Medulla oblongata (tissue), 1 donor: Measurements from ENCODE around the gene AXDND1.
"Not testable (repeated sequence)": the region's sequence is repeated elsewhere in the genome, so short reads cannot be mapped to it uniquely, and the experiment has no call there.

Source experiments
- DNase-seq: peaks from one replicate; pipeline ENCODE4 v3.0.0-alpha.2; 2015; ENCODE audit errors: extremely low spot score

The AXDND1 gene, protein sequence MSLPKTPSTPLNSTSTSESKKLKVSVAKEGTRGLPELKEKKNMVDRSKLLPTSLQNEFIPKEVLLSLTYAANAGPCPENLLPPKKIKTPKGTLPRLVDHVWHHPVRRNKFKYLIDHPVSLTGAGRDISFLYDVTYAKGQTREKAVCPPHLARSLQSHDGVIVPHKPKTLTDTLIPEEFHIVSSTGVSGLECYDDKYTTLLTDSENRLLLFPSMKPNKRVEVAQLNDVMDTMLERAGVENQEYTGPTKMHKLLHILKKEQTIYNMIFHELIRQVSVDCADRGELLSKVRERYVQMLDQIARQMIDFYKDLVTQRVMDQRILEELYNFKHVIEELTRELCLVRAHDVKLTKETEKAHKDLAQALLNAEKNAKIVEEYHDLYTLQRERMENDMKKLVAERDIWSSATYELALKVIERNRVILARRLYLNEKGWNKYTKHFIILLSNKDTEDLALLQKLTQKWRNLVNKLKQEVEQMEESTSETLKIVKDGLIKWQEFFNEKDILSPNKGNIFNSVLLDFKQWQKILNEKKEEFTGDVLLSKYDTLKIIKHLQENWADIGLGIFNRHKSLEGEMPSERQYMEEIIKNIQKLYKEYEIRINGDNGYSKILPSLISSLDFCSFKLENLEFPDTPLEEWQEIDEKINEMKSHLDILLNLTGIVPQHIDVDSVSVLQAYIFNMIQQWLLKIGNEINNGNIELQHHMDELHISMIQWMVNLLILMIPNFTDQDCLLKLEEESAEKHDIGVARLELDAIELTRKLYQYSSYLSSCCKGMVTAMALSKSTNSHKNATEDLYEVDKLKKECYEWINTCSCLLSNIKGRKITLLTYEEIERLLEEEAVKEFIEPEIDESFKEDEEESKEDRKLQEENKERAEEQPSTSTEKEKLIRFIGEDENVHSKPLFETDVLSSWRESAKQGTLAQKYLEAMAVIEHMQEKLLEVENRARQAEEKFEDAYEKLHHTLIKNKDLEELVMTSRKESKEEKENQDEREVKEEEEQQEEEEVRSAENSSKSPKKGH

DNA sequence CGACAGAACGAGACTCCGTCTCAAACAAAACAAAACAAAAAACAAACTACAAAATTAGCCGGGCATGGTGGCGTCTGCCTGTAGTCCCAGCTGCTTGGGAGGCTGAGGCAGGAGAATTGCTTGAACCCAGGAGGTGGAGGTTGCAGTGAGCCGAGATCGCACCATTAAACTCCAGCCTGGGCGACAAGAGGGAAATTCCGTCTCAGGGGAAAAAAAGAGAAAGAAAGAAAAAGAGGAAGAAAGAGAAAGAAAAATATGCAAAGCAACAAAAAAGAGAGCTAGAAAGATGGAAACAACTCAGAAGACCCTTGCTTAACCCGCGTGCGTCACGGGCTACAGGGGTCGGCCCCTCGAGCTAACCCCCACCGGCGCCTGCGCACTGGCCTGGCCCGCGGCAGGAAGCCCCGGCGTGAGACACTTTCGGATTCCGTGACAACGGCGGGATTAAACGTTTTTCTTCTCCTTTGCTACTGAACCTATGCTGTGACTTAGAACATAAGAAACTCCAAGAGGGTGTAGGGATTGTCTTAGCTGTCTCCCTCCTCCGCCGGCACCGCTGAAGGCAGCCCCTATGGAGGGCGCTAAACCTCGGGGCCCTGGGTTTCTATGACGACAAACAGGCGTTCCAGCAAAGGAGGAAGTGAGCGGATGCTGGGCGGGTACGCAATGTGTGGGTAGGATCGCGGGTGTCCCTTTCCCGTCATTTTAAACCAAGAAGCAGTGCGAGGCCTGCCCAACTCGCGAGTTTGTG lies at the start of gene AXDND1:
AXDND1 (plus strand) TSS at position 630 of the 751 bp plus-strand sequence. CDS start 539 bp downstream, outside the sequence.
- peak; percentile 92 for DNase-seq

DNA sequence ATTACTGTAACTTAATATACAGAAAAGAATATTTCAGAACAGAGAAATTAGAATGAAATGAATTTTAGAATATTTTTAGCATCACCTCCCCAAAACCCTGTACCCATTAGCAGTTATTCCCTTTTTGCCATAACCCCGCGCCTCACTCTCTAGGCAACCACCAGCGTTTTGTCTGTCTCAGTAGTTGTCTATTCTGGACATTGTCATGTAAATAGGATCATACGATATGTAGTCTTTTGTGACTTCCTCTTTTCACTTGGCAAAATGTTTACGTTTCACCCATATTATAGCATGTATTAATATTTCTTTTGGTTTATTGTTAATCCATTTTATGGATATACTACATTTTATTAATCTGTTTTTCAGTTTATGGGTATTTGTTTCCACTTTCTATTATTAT lies 47.3 kb upstream of the AXDND1 start:
- no peak for DNase-seq

DNA sequence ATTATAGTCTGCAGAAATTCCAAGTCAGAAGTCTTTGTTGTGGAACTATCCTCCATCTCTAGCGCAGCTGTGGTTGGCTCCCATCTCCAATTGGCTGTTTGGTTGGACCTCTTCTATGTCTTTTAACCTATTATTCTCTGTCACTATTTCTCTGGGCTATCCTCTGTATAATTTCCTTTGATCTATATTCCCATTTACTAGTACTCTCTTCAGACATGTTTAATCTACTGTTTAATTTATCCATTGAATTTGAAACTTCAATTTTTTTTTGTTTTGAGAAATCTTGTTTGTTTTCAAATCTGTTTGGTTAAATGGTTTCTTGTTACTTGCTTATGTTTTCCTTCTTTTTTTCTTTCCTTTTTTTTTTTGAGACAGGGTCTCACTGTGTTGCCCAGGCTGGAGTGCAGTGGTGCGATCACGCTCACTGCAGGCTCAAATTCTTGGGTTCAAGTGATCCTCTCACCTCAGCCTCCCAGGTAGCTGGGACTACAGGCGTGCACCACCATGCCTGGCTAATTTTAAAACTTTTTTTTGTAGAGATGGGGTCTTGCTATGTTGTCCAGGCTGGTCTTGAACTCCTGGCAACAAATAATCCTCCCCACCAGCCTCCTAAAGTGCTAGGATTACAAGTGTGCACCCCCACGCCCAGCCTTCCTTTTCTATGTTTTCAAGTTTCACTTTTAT lies 44.1 kb upstream of the AXDND1 start:
- DNase-seq: no peak

DNA sequence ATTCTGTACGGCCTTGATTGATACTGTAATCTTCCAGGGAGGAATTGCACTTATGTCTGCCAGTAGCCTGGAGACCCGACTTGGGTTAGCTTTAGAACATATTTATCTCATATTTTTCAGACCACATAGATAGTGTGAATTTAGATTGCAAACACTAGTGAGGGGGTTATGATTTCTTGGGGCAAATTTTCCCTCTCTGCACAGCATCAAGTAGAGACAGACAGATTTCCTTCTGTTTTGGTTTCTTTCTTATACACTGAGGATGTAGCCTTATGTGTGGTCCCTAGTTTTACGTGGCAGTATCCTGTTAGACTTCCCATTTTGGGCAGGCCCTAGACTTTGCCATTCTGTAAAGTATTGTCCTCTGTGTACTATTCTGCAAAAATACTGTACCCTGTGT lies 43.2 kb upstream of the AXDND1 start:
- no peak for DNase-seq

DNA sequence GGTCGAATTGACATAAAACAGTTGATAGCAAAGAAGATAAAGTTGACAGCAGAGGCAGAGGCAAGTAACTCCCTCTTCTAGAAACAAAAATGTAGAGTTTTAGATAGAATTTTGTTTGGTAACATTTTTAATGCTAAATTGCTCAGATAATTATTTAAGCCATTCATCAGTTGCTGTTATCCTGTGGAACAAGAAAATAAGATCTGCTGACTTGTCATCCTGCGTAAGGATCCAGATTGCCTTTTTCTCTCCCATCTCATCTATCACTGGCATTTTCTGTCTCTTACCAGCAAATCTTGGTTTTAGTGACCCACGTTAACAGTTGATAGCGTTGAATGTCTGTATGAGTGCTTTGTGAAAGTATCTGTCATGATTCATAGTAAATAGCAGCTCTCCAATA lies 42.3 kb upstream of the AXDND1 start:
- no peak for DNase-seq

DNA sequence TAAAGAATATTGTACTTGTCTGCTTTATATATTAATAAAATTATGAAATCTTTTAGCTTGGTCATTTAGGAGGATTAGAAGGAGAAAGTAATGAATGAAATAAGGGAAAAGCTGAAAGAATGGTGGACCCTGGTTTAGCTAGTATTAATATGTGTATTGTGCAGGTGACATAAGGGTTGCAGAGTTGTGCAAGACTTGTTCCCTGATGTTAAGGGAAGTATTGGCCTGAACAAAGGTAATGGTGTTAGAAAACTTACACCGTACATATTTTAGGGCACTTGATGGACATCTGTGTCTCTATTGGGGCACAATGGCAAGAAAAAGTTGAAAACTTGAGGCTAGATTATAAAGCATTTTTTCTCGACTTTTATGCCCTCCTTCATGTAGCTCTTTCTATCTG lies 39.9 kb upstream of the AXDND1 start:
- DNase-seq: no peak

DNA sequence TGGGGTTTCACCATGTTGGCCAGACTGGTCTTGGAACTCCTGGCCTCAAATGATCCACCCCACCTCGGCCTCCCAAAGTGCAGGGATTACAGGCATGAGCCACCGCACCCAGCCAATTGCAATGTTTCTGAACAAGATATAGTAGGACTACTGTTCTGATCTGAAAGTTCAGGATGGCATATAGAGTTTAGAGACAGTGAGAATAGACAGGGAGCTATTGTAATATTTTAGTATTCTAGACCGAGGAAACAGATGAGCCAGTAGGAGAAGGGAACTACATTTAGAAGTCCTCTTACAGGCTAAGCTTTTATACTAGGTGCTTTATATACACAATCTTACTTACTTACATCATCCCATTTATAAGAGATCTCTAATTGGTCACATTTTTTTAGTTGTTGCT lies 39.0 kb upstream of the AXDND1 start:
- no peak for DNase-seq

DNA sequence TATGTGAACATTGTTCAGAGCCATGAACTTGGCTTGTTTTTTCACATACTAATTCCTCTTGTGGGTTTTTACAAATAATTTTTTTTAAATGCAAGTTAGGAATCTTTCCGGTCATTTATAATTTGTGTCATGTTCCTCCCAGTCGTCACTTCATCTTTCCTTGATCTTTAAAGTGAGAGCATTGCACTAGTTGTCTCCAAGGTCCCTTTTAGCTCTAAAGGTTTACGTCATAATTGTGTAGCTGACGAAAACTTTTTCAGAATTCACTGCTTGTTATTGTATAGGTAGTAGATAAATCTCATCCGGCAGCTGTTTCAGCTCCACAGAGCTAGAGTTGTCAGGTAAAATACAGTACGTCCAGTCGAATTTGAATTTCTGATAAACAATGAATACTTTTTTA lies 38.6 kb upstream of the AXDND1 start:
- no peak for DNase-seq

DNA sequence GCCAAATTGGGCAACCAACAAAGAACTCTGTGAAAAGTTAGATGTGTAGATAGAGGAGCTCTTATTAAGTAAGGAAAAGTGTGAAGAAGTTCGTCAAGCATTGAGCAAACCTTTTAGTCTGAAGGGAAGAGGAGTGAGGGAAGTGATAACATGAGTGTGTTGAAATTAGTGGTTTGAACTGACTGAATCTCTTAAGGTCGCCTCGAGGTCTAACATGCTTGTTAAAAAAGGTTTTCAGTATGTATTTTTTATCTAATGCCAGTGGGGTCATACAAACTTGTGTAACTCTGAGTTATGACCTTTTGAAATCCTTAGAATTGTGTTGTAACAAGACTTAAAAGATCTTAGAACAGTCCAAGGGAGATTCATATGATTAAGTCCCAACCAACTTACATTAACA lies 38.1 kb upstream of the AXDND1 start:
- peak; percentile 57 for DNase-seq

DNA sequence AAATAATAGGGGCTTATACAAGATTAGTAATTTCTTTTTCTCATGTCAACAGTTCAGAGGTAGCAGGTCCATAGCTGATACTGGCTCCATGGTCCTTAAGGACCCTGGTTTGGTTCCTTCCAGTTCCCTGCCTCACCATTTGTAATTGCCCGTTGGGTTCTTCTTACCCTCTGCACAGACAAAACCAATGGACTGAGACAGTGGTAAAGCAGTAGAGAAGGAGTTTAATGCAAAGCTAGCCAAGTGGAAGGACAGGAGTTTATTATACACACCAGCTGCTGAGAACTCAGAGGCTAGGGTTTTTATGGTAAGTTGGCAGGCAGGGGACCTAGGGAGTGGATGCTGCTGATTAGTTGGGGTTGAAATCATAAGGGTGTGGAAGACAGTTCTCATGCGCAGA lies 35.9 kb upstream of the AXDND1 start:
- DNase-seq: no peak

DNA sequence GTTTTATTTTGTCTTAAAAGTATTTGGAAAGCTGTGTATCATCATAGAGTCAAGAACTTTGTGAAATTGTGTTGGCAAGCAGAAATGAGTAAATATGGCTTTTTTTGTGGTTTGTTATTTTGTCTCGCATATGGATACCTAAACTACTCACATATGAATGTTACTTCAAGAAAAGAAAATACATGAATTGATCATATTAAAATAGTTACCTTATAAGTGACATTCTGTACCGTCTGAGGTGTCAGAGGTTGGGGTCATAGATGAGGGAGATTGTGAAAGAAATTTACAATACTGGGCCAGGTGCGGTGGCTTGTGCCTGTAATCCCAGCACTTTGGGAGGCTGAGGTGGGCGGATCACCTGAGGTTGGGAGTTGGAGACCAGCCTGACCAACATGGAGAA lies 31.3 kb upstream of the AXDND1 start:
- DNase-seq: no peak

DNA sequence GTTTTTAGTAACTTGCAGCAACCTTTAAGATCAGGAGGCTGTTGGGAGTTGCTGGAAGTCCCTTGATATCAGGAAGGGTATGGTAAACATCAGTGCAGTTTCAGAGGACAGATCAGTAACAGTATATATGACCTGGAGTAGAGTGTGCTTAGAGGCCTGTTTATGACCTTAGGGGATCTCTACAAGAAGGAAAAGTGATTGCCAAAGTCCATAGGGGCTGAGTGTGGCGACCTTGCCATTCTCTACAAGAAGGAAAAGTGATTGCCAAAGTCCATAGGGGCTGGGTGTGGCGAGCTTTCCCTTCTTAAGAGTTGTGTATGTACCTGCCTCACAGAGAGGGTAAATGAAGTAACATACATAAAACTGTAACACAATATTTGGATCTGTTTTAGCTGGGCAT lies 28.5 kb upstream of the AXDND1 start:
- no peak for DNase-seq

DNA sequence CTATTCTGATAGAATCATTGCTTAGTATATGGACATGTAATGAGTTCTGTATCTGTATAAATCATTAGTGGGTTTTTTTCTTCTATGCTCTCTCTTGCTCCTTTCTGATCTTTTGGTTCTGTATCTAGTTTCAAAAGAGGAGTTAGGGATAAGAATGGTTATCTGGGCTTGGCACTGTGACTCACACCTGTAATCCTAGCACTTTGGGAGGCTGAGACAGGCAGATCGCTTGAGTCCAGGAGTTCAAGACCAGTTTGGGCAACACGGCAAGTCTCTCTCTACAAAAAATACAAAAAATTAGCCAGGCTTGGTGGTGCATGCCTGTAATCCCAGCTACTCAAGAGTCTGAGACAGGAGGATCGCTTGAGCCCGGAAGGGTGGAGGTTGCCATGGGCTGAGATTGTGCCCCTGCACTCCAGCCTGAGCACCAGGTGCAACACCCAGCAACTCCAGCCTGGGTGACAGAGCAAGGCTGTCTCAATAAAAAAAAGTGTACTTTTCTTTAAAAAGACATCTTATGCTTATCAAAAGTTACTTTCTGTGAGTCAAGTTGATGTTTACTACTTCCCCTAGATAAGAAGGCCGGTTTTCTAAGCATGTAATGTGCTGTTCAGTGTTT lies 27.7 kb upstream of the AXDND1 start:
- no peak for DNase-seq

DNA sequence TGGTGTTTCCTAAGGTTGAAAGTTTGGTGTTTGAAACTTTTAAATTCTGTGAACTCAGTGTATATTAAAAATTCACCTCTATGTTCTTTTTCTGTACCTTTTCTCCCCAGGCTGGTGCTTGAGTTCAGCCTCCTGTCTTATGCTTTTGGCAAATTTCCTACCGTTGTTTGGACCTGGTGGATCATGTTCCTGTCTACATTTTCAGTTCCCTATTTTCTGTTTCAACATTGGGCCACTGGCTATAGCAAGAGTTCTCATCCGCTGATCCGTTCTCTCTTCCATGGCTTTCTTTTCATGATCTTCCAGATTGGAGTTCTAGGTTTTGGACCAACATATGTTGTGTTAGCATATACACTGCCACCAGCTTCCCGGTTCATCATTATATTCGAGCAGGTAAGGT lies 24.9 kb upstream of the AXDND1 start:
- DNase-seq: peak; percentile 70

DNA sequence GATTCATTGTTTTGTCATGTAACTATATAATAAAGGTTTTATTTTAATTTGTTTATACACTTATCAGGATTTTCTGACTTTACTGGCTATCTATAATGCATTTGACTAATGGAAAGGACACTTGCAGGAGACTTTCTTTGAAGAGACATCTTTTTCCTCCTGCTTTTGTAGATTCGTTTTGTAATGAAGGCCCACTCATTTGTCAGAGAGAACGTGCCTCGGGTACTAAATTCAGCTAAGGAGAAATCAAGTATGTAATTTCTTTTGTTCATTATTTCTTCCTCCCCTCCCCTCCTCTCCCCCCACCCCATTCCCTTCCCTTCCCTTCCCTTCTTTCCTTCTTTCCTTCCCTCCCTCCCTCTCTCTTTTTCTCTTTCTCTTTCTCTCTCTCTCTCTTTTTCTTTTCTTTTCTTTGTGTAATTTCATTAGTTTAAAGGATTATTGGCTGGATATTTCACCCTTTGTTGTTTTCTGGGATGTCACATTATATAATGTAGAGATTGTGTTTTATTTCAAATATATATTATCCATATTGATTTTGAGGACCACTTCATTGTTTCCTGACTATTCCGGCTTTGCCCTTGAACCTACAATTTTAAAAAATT lies 23.7 kb upstream of the AXDND1 start:
- DNase-seq: no peak

DNA sequence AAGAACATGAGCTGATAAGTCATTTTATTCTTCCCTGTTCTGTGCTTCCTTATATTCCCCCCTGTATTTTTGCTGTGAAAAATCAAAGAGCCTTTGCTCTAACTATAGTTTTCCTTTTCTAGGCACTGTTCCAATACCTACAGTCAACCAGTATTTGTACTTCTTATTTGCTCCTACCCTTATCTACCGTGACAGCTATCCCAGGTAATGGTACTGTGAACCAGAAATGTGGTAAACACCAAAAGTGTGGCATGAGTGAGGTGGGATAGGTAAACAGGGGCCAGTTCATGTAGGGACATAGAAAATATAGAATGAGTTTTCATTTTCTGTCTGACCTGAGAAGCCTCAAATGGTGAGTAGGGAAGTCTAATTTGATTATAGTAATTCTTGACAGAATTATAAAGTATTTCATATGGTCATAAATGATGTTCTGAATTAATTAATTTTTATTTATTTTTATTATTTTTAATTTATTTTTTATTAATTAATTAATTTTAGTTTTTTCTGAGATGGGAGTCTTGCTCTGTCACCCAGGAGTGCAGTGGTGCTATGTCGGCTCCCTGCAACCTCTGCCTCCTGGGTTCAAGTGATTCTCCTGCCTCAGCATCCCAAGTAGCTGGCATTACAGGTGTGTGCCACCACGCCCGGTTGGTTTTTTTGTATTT lies 22.9 kb upstream of the AXDND1 start:
- DNase-seq: no peak

DNA sequence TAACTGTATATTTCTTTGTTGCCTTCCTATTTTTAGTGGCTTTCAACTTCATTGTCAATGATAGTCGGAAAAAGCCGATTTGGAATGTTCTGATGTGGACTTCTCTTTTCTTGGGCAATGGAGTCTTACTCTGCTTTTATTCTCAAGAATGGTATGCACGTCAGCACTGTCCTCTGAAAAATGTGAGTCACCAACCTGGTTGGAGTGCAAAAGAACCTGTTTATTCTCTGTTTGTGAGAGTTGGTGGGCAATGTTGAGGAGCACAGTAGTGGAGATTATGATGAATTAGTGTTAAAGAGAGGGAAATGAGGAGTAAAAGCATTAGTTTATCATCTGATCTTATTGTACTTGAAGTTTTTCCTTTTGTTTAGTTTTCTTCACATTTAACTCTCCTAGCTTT lies 14.5 kb upstream of the AXDND1 start:
- DNase-seq: no peak

DNA sequence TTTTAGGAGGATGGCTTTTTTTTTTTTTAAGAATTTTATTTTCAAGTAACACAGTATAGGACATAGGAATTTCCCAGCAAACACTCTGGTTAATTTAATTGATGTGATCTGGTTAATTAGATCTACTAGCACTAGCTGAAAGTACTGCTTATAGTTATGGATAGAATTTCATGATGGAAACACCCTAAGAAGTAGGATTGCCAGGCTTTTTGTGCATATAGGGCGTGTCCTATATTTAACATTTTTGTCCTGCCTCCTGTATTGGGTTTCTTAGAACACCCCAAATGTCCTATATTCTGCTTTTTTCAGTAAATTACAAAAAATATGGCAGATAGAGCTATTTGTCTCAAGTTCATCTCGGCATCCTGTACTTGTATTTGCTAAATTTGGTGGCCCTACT lies 13.5 kb upstream of the AXDND1 start:
- no peak for DNase-seq

DNA sequence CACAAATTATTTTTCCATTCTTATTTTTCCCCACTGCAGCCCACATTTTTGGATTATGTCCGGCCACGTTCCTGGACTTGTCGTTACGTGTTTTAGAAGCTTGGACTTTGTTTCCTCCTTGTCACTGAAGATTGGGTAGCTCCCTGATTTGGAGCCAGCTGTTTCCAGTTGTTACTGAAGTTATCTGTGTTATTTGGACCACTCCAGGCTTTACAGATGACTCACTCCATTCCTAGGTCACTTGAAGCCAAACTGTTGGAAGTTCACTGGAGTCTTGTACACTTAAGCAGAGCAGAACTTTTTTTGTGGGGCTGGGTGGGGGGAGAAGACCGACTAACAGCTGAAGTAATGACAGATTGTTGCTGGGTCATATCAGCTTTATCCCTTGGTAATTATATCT lies 12.2 kb upstream of the AXDND1 start:
- no peak for DNase-seq

DNA sequence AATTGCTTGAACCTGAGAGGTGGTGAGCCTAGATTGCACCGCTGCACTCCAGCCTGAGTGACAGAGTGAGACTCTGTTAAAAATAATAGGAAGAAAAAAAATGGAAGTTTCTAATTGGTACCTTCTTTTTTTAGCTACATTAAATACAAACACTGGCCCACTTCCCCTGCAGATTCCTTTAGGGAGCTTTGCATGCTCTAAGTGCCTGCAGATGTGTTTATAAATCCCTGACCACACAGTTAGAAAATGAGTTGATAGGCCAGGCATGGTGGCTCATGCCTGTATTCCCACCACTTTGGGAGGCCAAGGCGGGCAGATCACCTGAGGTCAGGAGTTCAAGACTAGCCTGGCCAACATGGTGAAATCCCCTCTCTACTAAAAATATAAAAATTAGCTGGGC lies 4.1 kb upstream of the AXDND1 start:
- DNase-seq: not testable (repeated sequence)
